H1 (cell line): ENCODE results near the gene TMEM245. TPM values are rescaled to one million over a fixed set of nuclear protein-coding genes. Genes with fewer than 3 reads are reported as not detected.

Experiments used
- CTCF ChIA-PET: fragments of 300-600 bp; sonication (Branson Sonifier 250); formaldehyde crosslinking; loops from one replicate; lab custom pipeline; 2021; ENCODE audit not compliant: partially characterized antibody; lab: Charles Lee
- POLR2A ChIA-PET: fragments of 300-600 bp; sonication (Branson Sonifier 250); formaldehyde crosslinking; loops from one replicate; lab custom pipeline; 2021; ENCODE audit warnings: inconsistent platforms; ENCODE audit not compliant: partially characterized antibody; lab: Charles Lee
- DNase-seq, 2 experiments: peaks; one replicate each; pipeline versions ENCODE4 v3.0.0 to v3.0.0-alpha.2; 2010 to 2022; ENCODE audit warnings: low spot score in 2 of 2, low read depth in 1 of 2, mixed read lengths in 1 of 2
- FAIRE-seq: peaks from 2 replicates; lab custom pipeline; 2011; peaks lifted over from hg19 to GRCh38; lab: Jason Lieb, UNC
- H2AFZ ChIP-seq: 2 replicates; pipeline ENCODE4 v1.8.1; 2012; ENCODE audit warnings: low read length, inconsistent platforms
- H2AK5ac ChIP-seq: 2 replicates; pipeline ENCODE4 v1.6.1; 2013; ENCODE audit warnings: low read depth, low read length
- H2BK120ac ChIP-seq: replicated peaks from 2 replicates; pipeline ENCODE3; 2013; ENCODE audit warnings: low read depth, low read length, inconsistent platforms
- H2BK12ac ChIP-seq: 2 replicates; pipeline ENCODE4 v1.6.1; 2013; ENCODE audit warnings: low read depth, low read length
- H2BK15ac ChIP-seq: 2 replicates; pipeline ENCODE4 v1.6.1; 2013; ENCODE audit warnings: low read length
- H2BK20ac ChIP-seq: 2 replicates; pipeline ENCODE4 v1.6.1; 2013; ENCODE audit warnings: low read length
- H2BK5ac ChIP-seq: 2 replicates; pipeline ENCODE4 v1.6.1; 2013; ENCODE audit warnings: low read depth, low read length
- H3K14ac ChIP-seq: 2 replicates; pipeline ENCODE4 v1.6.1; 2013; ENCODE audit warnings: inconsistent platforms; ENCODE audit not compliant: insufficient read length
- H3K18ac ChIP-seq: 2 replicates; pipeline ENCODE4 v1.6.1; 2013; ENCODE audit warnings: low read length; ENCODE audit errors: extremely low read depth
- H3K23ac ChIP-seq: 2 replicates; pipeline ENCODE4 v1.6.1; 2013; ENCODE audit warnings: inconsistent platforms; ENCODE audit not compliant: insufficient read length
- H3K23me2 ChIP-seq: 2 replicates; pipeline ENCODE4 v1.6.1; 2013; ENCODE audit warnings: low read depth, low read length
- H3K27ac ChIP-seq: 2 replicates; pipeline ENCODE4 v1.6.1; 2011; ENCODE audit warnings: low read depth, low read length, inconsistent platforms
- H3K27me3 ChIP-seq, 4 experiments: replicated peaks in 1 of 4; 1 replicate in 1 of 4; 2 replicates in 3 of 4; pipeline versions ENCODE4 v1.6.1 to v1.8.1; 2011 to 2013; ENCODE audit warnings: low read length in 3 of 4, mild to moderate bottlenecking in 3 of 4, inconsistent platforms in 2 of 4, mixed read lengths in 2 of 4, moderate library complexity in 1 of 4; ENCODE audit not compliant: control insufficient read depth in 3 of 4, insufficient read depth in 3 of 4; ENCODE audit errors: extremely low read depth in 1 of 4
- H3K36me3 ChIP-seq, 4 experiments: 2 replicates each; pipeline versions ENCODE4 v1.6.1 to v1.8.1; 2011 to 2013; ENCODE audit warnings: mild to moderate bottlenecking in 4 of 4, low read length in 3 of 4, moderate library complexity in 2 of 4, control low read depth in 1 of 4, inconsistent platforms in 1 of 4; ENCODE audit not compliant: insufficient read depth in 4 of 4, control insufficient read depth in 2 of 4
- H3K4ac ChIP-seq: replicated peaks from 2 replicates; pipeline ENCODE3; 2013; ENCODE audit warnings: low read length, low read depth, mixed read lengths, inconsistent platforms; ENCODE audit not compliant: insufficient read length
- H3K4me1 ChIP-seq, 4 experiments: replicated peaks in 1 of 4; 1 replicate in 1 of 4; 2 replicates in 3 of 4; pipeline versions ENCODE4 v1.6.1 to v1.8.1; 2011 to 2013; ENCODE audit warnings: low read length in 3 of 4, inconsistent platforms in 2 of 4, mixed read lengths in 1 of 4; ENCODE audit not compliant: insufficient read depth in 4 of 4, control insufficient read depth in 3 of 4
- H3K4me2 ChIP-seq, 2 experiments: 2 replicates each; pipeline versions ENCODE4 v1.6.1 to v1.8.1; 2011 to 2013; ENCODE audit warnings: low read depth in 2 of 2, low read length in 2 of 2, control low read depth in 1 of 2, inconsistent platforms in 1 of 2, mild to moderate bottlenecking in 1 of 2; ENCODE audit not compliant: insufficient read depth in 1 of 2
- H3K4me3 ChIP-seq, 4 experiments: fragments of 200-600, 300-600 bp in 1 of 4; sonication (generic), shearing (Covaris generic), sonication (Bioruptor Twin) in 1 of 4; 2 replicates each; pipeline versions ENCODE4 v1.5.1 to v1.8.1; 2011 to 2016; ENCODE audit warnings: low read length in 4 of 4, low read depth in 3 of 4, control low read depth in 2 of 4, inconsistent platforms in 2 of 4, mild to moderate bottlenecking in 2 of 4, mixed read lengths in 1 of 4, moderate library complexity in 1 of 4; ENCODE audit not compliant: insufficient read depth in 2 of 4; ENCODE audit errors: extremely low read depth in 1 of 4
- H3K56ac ChIP-seq: replicated peaks from 2 replicates; pipeline ENCODE3; 2013; ENCODE audit warnings: low read depth, mild to moderate bottlenecking, mixed read lengths, low read length, inconsistent platforms; ENCODE audit not compliant: insufficient read length
- H3K79me1 ChIP-seq: 2 replicates; pipeline ENCODE4 v1.6.1; 2013; ENCODE audit warnings: low read depth, low read length, control low read depth
- H3K79me2 ChIP-seq, 2 experiments: 2 replicates each; pipeline versions ENCODE4 v1.6.1 to v1.8.1; 2012 to 2013; ENCODE audit warnings: low read length in 2 of 2, mild to moderate bottlenecking in 2 of 2, inconsistent platforms in 1 of 2; ENCODE audit not compliant: insufficient read depth in 2 of 2, control insufficient read depth in 1 of 2
- H3K9ac ChIP-seq, 4 experiments: replicated peaks in 1 of 4; 1 replicate in 1 of 4; 2 replicates in 3 of 4; pipeline versions ENCODE4 v1.6.1 to v1.8.1; 2011 to 2013; ENCODE audit warnings: low read depth in 3 of 4, low read length in 3 of 4, control low read depth in 2 of 4, mild to moderate bottlenecking in 2 of 4, moderate library complexity in 2 of 4, inconsistent platforms in 1 of 4; ENCODE audit errors: extremely low read depth in 1 of 4
- H3K9me3 ChIP-seq, 2 experiments: 2 replicates each; pipeline versions ENCODE4 v1.6.1 to v1.8.1; 2012 to 2013; ENCODE audit warnings: mild to moderate bottlenecking in 2 of 2, moderate library complexity in 2 of 2, control low read depth in 1 of 2, inconsistent platforms in 1 of 2, low read depth in 1 of 2, low read length in 1 of 2, mixed read lengths in 1 of 2; ENCODE audit not compliant: insufficient read depth in 2 of 2
- H4K20me1 ChIP-seq, 2 experiments: replicated peaks in 1 of 2; 2 replicates each; pipeline versions ENCODE3 to v1.8.1; 2011 to 2013; ENCODE audit warnings: inconsistent platforms in 2 of 2, low read length in 2 of 2, mild to moderate bottlenecking in 1 of 2; ENCODE audit not compliant: insufficient read depth in 2 of 2, control insufficient read depth in 1 of 2
- H4K5ac ChIP-seq: 2 replicates; pipeline ENCODE4 v1.6.1; 2013; ENCODE audit warnings: low read length, low read depth, mixed read lengths, inconsistent platforms; ENCODE audit not compliant: insufficient read length
- H4K8ac ChIP-seq: 2 replicates; pipeline ENCODE4 v1.8.0; 2013; ENCODE audit warnings: mild to moderate bottlenecking, moderate library complexity, low read length, inconsistent platforms; ENCODE audit not compliant: insufficient read depth; ENCODE audit errors: extremely low read depth
- H4K91ac ChIP-seq: replicated peaks from 2 replicates; pipeline ENCODE3; 2013; ENCODE audit warnings: low read length, mixed read lengths, inconsistent platforms; ENCODE audit not compliant: insufficient read length
- BCL11A ChIP-seq, 2 experiments: IDR thresholded peaks; one replicate each; pipeline ENCODE4 v1.6.1; 2011; ENCODE audit warnings: low read depth in 2 of 2, low read length in 2 of 2, mild to moderate bottlenecking in 2 of 2
- CBX8 ChIP-seq: fragments of 300-800, 300-1000 bp; sonication (generic); IDR thresholded peaks from 2 replicates; pipeline ENCODE4 v1.7.1; 2016; ENCODE audit warnings: low read depth, low read length, borderline replicate concordance
- CTCF ChIP-seq, 3 experiments: IDR thresholded peaks; 1 replicate in 2 of 3; 2 replicates in 1 of 3; pipeline versions ENCODE4 v1.5.1 to v1.6.1; 2011; ENCODE audit warnings: low read length in 3 of 3, mild to moderate bottlenecking in 3 of 3, inconsistent platforms in 2 of 3, low read depth in 1 of 3, moderate library complexity in 1 of 3; ENCODE audit not compliant: insufficient read depth in 1 of 3; ENCODE audit errors: control extremely low read depth in 1 of 3
- KDM1A ChIP-seq: fragments of 200-600, 300-600 bp; sonication (generic); IDR thresholded peaks from 2 replicates; pipeline ENCODE4 v1.7.1; 2016; ENCODE audit warnings: mild to moderate bottlenecking, low read length, borderline replicate concordance
- POLR2AphosphoS5 ChIP-seq: IDR thresholded peaks from 2 replicates; pipeline ENCODE4 v1.6.1; 2011; ENCODE audit warnings: low read depth, low read length
- SIN3A ChIP-seq, 2 experiments: IDR thresholded peaks in 1 of 2; conservative IDR thresholded peaks in 1 of 2; 2 replicates each; pipeline ENCODE4 v1.6.1; 2011 to 2012; ENCODE audit warnings: low read length in 2 of 2, improper control_type of control experiment in 1 of 2, low read depth in 1 of 2, mild to moderate bottlenecking in 1 of 2
- SIX5 ChIP-seq: IDR thresholded peaks from 2 replicates; pipeline ENCODE4 v1.6.1; 2011; ENCODE audit warnings: mild to moderate bottlenecking, low read depth, low read length
- SUZ12 ChIP-seq: fragments of 200-600 bp; sonication (generic); IDR thresholded peaks from 2 replicates; pipeline ENCODE4 v1.6.1; 2012; ENCODE audit warnings: mild to moderate bottlenecking, inconsistent platforms, low read length, moderate library complexity, mixed read lengths
- WGBS, 2 experiments: shearing (Covaris generic) in 1 of 2; methylation state at CpG; one replicate each; pipeline versions ENCODE4 v1.1.6 to v1.1.7; 2013 to 2015; ENCODE audit warnings: low lambda C conversion rate in 2 of 2, mixed read lengths in 2 of 2, inconsistent platforms in 1 of 2, low coverage in 1 of 2, missing lambda C conversion rate in 1 of 2; ENCODE audit not compliant: insufficient replicate concordance in 2 of 2, insufficient coverage in 1 of 2, insufficient read length in 1 of 2; ENCODE audit errors: extremely low coverage in 1 of 2, missing lambda C conversion rate in 1 of 2; 5-methylcytosine and 5-hydroxymethylcytosine counted together
- polyA plus RNA-seq, 7 experiments: library from polyadenylated mRNA; depleted of rRNA in 3 of 7; stranded (reverse) in 5 of 7; unstranded in 2 of 7; fragments of >200 nt in 5 of 7; fragments of 200-250 nt in 2 of 7; gene quantifications; 1 replicate in 5 of 7; 2 replicates in 1 of 7; 4 replicates in 1 of 7; pipeline versions ENCODE4 v1.2.1 to v1.2.3, GENCODE V29; 2011 to 2013; ENCODE audit warnings: missing spikeins in 2 of 7, mixed read lengths in 2 of 7
- total RNA-seq: library from RNA; stranded (reverse); fragmentation: NEBNext Ultra II Directional; extraction: Animal tissue kit (Norgen Biotek cat#: 25700); gene quantifications from 2 replicates; pipeline ENCODE4 v1.2.1, GENCODE V29; 2021

TMEM245 gene
- total and polyA plus RNA-seq, 2 of the 8 experiments (the other 6 are each of a cell fraction or from before 2014, with no cell fraction given): 44.3 to 45.8 TPM

GRCh38 chr9:109082091-109082620 lies 37.6 kb downstream of the TMEM245 start:
- H2BK15ac ChIP-seq: no peak overlapping the region
- no peak overlapping the region for H3K18ac ChIP-seq
- H3K4me3 ChIP-seq: no peak overlapping the region
- H3K14ac ChIP-seq: no peak overlapping the region
- no peak overlapping the region for H2BK120ac ChIP-seq
- H3K4me2 ChIP-seq: no peak overlapping the region
- ChIA-PET POLR2A (interaction anchor here (1.0 kb wide), 1 partner anchor 11 kb away, joined by 3 read pairs; no protein-coding TSS in a partner anchor), CTCF (interaction anchor here (0.6 to 1.5 kb wide), 4 partner anchors 12 to 762 kb away, joined by 3 to 4 read pairs (median 3); no protein-coding TSS in a partner anchor)
- H4K20me1 ChIP-seq: peaks cover 0 to 2% of the 10 kb centered on the region in 2 experiments
- H2AFZ ChIP-seq: no peak overlapping the region
- no peaks in the 10 kb centered on the region for H3K79me2 ChIP-seq
- H3K4me1 ChIP-seq: no peaks in the 10 kb centered on the region
- no peak overlapping the region for H2BK5ac ChIP-seq
- H3K9me3 ChIP-seq: no peaks in the 10 kb centered on the region
- no peak overlapping the region for H3K9ac ChIP-seq
- H3K56ac ChIP-seq: no peak overlapping the region
- H4K5ac ChIP-seq: no peak overlapping the region
- no peak overlapping the region for H2BK20ac ChIP-seq
- peaks cover 9 to 49% (median 25%) of the 10 kb centered on the region in 4 experiments for H3K36me3 ChIP-seq
- DNase-seq (no peak), FAIRE-seq (no peak)
- no peak overlapping the region for H2AK5ac ChIP-seq
- H2BK12ac ChIP-seq: no peak overlapping the region
- H3K23me2 ChIP-seq: no peaks in the 10 kb centered on the region
- no peak overlapping the region for H3K23ac ChIP-seq
- H4K91ac ChIP-seq: no peak overlapping the region
- H3K79me1 ChIP-seq: no peaks in the 10 kb centered on the region
- no peaks in the 10 kb centered on the region for H3K27me3 ChIP-seq
- no peak overlapping the region for H4K8ac ChIP-seq
- no peak overlapping the region for H3K4ac ChIP-seq
- TF ChIP-seq CTCF (IDR thresholded peaks at IDR 0.05; ENCODE audit: control extremely low read depth in 1 of 3, insufficient read depth in 1 of 3, low read depth in 1 of 3, low read length in 3 of 3) (no peak), SIN3A (conservative IDR thresholded peaks at IDR 0.05 in 1 of 2, IDR thresholded peaks at IDR 0.05 in 1 of 2; ENCODE audit: low read depth in 1 of 2, low read length in 2 of 2) (no peak), POLR2AphosphoS5 (no peak), KDM1A (no peak), BCL11A (IDR thresholded peaks at IDR 0.05; ENCODE audit: low read depth in 2 of 2, low read length in 2 of 2) (no peak), SIX5 (no peak), CBX8 (no peak), SUZ12 (no peak)
- TF ChIP-seq, all 59 proteins: peak for 0
- no peak overlapping the region for H3K27ac ChIP-seq
- 88% methylated on average over 2 of the region's 2 CpGs; no CpG with 5 or more reads in 1 of the 2 experiments for WGBS, 2 experiments
